HG02763 (cell line): ENCODE data around the gene AFF3.

Experiments used
- ATAC-seq: cut with Tn5 transposase; IDR thresholded peaks from one replicate; pipeline ENCODE4 v1.9.1; 2021; ENCODE audit warnings: mild to moderate bottlenecking, moderate library complexity; ENCODE audit not compliant: unreplicated experiment

The AFF3 gene

DNA sequence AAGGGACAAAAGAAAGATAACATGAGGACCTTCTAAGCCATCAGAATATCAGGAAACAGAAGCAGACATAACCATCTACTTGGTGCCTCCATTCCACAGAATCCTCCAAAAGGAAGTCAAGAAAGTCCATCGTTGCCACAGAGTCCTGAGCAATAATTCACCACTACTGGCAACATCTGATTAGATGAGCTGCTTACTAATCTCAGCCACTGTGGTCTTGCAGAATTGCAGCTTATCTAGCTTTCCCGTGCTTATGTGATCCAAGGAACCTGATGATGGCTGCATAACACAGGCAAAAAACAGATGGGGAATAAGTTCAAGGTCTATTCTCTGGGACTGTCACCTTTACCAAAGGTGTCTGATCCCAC, 278.5 kb downstream of the AFF3 start:
- ATAC-seq = no peak

- no peak for ATAC-seq
These were observed 279.0 kb downstream of the AFF3 start for GRCh38 chr2:99863236-99863902.

DNA sequence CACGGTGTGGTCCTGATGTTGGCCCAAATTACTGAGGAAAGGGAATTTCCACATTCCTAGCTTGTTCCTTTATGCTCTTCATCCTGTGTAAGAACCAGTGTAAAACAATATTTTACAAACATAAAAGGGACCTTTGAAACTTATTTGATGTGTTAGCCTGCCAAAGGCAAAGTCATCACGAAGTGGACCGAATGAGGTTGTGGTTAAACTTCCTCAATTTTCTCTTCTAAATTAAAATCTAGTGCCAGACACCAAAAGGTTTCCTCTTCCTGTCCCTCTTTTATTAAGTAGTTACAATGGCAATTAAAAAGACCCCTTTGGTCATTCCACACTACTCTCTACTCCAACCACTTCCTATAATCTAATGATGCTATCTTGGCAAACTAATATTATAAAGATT, 279.8 kb downstream of the AFF3 start:
- no peak for ATAC-seq

DNA sequence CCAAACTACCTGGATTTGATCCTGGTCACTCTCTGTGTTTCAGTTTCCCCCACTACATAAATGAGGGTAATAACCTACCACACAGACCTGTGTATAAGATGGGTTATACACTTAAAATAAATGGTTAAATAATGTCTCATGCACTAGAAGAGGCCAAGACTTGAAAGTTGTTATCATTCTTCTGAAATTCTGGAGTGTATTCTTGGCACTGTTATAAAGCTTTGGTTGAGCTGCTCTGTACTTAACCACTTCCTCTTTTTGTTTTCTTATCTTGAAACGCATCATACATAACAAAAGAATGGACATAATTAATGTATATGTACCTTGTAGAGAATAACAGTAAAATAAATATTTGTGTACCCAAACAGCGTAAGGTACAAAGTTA, 281.0 kb downstream of the AFF3 start:
- ATAC-seq = no peak

- ATAC-seq = no peak
These were observed 281.5 kb downstream of the AFF3 start for GRCh38 chr2:99860720-99861375.

DNA sequence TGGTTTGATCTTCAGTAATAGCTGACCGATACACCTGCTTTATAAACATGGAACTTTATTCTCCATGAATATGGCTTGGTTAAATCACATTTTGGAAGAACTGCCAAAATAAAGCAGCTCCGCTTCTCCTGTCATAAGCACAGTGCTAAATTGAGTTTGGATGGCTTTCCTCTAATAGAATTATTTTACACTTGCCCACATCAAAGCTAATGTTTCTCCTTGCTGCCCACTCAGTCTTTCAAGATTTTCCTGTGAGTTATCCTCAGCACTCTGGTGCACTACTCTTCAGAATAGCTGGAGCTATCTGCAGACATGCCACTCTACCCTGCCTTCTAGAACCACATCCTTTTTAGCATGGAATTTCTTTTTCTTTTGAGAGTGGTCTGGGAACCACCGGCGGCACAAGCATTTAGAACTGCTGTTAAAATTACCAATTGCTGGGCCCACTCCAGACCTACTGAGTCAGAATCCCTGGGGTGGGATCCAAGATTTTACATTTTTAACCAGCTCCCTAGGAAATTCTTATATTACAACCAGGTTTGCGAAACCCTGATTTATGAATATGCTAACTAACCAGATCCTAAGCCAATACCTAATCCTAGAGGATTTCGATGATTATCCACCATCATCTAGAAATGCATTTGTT, 283.3 kb downstream of the AFF3 start:
- no peak for ATAC-seq

GRCh38 chr2:99857867-99858444, 284.4 kb downstream of the AFF3 start:
- no peak for ATAC-seq

GRCh38 chr2:99857372-99857771, 285.0 kb downstream of the AFF3 start:
- ATAC-seq = no peak

- no peak for ATAC-seq
These were observed 286.3 kb downstream of the AFF3 start for GRCh38 chr2:99856119-99856518.

DNA sequence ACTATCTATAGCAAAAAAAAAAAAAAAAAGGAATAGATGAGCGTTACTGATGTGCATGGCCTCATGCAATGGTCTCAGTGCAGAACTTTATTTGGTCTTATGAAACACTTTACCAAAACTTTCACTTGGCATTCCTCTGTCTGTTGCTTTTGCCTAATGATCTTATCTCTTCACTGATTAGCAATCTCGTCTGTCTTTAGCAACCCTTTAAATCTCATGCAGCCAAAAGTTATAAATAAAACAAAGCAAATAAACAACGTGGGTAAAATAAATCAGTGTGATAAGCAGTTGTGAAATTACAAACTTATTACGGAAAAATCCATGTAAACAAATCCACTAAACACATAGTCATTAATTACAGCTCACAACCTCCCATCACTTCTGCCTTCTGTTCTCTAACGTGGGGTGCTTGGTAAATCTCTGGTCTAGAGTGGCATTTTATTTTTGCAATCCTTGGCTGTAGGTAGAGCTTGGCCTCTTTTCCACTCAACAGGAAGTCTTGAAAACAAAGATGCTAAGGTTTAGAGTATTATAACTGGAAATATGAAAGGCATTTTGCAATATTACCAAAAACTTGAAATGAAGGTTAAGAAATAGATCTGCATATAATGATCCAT, 288.0 kb downstream of the AFF3 start:
- no peak for ATAC-seq

DNA sequence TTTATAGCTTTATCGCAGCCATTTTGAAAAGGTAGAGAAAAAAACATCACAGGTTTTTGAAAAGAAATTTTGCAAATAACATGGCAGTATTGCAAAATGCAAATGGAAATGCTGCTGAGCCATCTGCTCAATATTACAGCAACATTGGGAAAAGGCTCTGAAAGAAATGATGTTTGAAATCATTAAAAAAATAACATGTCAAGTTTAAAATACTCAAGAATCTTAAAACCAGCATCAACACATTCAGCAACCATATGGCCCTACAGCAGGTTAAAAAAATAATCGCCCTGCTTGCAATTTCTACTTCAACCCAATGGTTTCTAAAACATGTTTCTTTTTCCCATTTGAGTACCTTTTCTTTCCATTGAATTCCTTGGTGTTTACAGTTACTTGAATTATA, 289.4 kb downstream of the AFF3 start:
- ATAC-seq = no peak

DNA sequence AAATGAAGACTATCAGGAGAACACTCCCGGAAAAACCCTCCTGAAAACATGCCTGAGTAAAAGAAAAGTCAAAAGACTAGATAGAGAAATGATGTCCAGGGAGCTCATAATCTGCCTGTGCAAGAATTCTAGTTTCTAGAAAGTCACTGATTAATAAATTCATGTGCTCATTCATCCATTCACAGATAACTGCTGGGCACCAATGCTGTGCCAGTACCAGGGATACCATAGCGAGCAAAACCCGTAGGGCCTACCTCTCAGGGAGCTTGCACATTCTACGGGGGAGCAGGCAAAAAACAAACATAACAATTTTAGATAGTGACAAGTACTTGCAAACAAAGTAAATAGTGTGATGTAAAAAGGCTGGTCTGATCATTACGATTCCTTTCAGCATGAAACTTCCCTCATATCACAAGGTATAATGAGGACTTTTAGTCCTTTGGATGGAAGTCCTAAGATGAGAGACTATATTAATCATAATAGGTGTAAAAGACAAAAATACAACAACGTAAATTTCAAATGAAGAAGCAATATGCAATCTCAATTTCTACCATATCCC, 289.9 kb downstream of the AFF3 start:
- no peak for ATAC-seq

- ATAC-seq = no peak
These were observed 290.6 kb downstream of the AFF3 start for GRCh38 chr2:99851811-99852210.

DNA sequence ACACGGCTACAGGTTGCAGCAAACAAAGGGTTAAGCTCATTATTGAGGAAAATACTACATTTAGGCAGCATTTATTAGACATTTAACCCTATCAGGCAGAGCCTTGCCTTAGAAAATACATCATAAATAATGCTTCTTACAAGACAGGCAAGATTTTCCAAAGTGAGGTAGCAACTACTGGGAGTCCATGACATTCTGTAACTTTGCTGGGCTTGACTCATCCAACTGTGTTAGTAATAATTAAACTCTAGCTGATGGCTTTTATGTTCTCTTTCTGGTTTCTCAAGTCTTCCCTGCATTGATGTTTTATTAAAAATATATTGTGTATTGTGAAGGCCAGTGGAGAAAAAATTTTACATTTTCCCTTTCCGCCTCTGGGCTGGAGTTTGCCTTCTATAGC, 291.3 kb downstream of the AFF3 start:
- no peak for ATAC-seq

- no peak for ATAC-seq
These were observed 292.2 kb downstream of the AFF3 start for GRCh38 chr2:99850084-99850710.

GRCh38 chr2:99846462-99847107, 295.8 kb downstream of the AFF3 start:
- no peak for ATAC-seq

DNA sequence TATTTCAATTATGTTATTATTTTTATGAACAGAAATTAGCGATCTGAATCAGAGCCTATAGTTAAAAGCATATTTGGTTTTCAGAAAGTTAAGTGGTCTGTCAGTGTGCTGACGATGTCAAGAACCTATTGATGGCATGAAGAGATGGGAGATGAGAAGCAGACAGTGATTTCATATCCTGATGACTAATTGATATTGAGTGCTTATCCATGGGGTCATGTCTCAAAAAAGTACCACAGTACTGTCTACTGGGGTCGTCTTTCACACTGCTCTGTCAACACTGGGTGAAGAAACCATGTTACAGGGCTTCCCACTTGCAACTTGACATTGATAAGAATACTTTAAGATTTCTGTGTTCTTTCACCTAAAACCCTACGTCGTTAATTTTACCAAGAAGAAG, 297.1 kb downstream of the AFF3 start:
- no peak for ATAC-seq

GRCh38 chr2:99842451-99842850, 299.9 kb downstream of the AFF3 start:
- no peak for ATAC-seq

DNA sequence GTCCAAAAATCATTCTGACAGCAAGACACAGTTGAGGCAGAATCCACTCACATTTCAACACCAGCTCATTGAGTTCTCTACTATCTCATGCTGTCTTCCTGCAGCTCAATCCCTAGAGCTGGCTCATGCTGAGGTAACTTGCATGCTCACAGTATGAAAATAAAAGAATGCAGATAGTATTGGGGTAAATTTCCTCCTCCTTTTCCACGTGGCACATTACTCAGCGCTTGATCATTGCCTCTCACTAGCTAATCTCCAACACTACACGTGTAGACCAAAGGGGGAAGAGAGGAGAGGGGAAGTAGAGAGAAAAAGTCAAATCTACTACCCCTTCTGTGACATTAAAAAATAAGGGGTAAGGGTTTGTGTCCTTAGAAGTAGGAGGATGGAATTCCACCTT, 300.6 kb downstream of the AFF3 start:
- no peak for ATAC-seq

- no peak for ATAC-seq
These were observed 301.6 kb downstream of the AFF3 start for GRCh38 chr2:99840831-99841230.
